Mesothelial cell of epicardium (in vitro differentiated cells): ENCODE results near the gene ELMOD3. TPM values are rescaled to one million over a fixed set of nuclear protein-coding genes. Genes with fewer than 3 reads are reported as not detected.
A peak's percentile ranks its signal among the peaks of the same experiment; 100 is the strongest.

Experiments used
- DNase-seq, 2 experiments: peaks; one replicate each; pipeline ENCODE4 v3.0.0; 2021; ENCODE audit warnings: low spot score in 2 of 2; ENCODE audit not compliant: unreplicated experiment in 2 of 2
- H3K27ac Mint-ChIP-seq: 2 replicates; pipeline ENCODE4 v1.8.0; 2021; ENCODE audit warnings: mixed read lengths
- H3K27me3 Mint-ChIP-seq: 2 replicates; pipeline ENCODE4 v1.8.0; 2021; ENCODE audit warnings: low read depth, mixed read lengths
- H3K36me3 Mint-ChIP-seq: 2 replicates; pipeline ENCODE4 v1.8.0; 2021; ENCODE audit warnings: mixed read lengths
- H3K4me1 Mint-ChIP-seq: 2 replicates; pipeline ENCODE4 v1.8.0; 2021; ENCODE audit warnings: mixed read lengths
- H3K4me3 Mint-ChIP-seq: 2 replicates; pipeline ENCODE4 v1.8.0; 2021; ENCODE audit warnings: mild to moderate bottlenecking, moderate library complexity, mixed read lengths
- H3K9me3 Mint-ChIP-seq: 2 replicates; pipeline ENCODE4 v1.8.0; 2021; ENCODE audit warnings: mixed read lengths
- CTCF ChIP-seq: fragments of 200-600 bp; sonication (generic); IDR thresholded peaks from one replicate; pipeline ENCODE4 v1.5.0; 2021; ENCODE audit warnings: antibody characterized with exemption; ENCODE audit not compliant: unreplicated experiment
- total RNA-seq: library from RNA; stranded (reverse); gene quantifications from 3 replicates; pipeline ENCODE4 v1.2.1, GENCODE V29; 2021

ELMOD3 gene
- total RNA-seq, 1 donor from 2014 or later = 24.5 TPM

GRCh38 chr2:85430752-85431569 lies 76.4 kb downstream of the ELMOD3 start:
- H3K27ac Mint-ChIP-seq = peak overlapping the region; percentile 16
- no peak for TF ChIP-seq CTCF
- no peaks in the 10 kb centered on the region for H3K9me3 Mint-ChIP-seq
- H3K27me3 Mint-ChIP-seq = no peaks in the 10 kb centered on the region
- peaks cover 17% of the 10 kb centered on the region for H3K4me1 Mint-ChIP-seq
- no peaks in the 10 kb centered on the region for H3K36me3 Mint-ChIP-seq
- no peak for DNase-seq
- no peak overlapping the region for H3K4me3 Mint-ChIP-seq

- H3K4me1 Mint-ChIP-seq = peaks cover 23% of the 10 kb centered on the region
- H3K27me3 Mint-ChIP-seq = no peaks in the 10 kb centered on the region
- no peak for TF ChIP-seq CTCF
- no peak overlapping the region for H3K4me3 Mint-ChIP-seq
- H3K27ac Mint-ChIP-seq = peak overlapping the region; percentile 16
- no peaks in the 10 kb centered on the region for H3K36me3 Mint-ChIP-seq
- H3K9me3 Mint-ChIP-seq = no peaks in the 10 kb centered on the region
- DNase-seq = no peak
Observed at GRCh38 chr2:85431570-85432205, 77.1 kb downstream of the ELMOD3 start.

GRCh38 chr2:85433511-85434089 lies 79.0 kb downstream of the ELMOD3 start:
- Mint-ChIP-seq H3K9me3 (no peaks in the 10 kb centered on the region), H3K36me3 (no peaks in the 10 kb centered on the region), H3K4me1 (peaks cover 37% of the 10 kb centered on the region), H3K27me3 (no peaks in the 10 kb centered on the region), H3K27ac (peak overlapping the region; percentile 21), H3K4me3 (no peak overlapping the region)
- no peak for TF ChIP-seq CTCF
- DNase-seq = no peak

GRCh38 chr2:85434696-85435095 lies 80.1 kb downstream of the ELMOD3 start:
- no peak for TF ChIP-seq CTCF
- no peaks in the 10 kb centered on the region for H3K9me3 Mint-ChIP-seq
- H3K4me1 Mint-ChIP-seq = peaks cover 42% of the 10 kb centered on the region
- H3K4me3 Mint-ChIP-seq = no peak overlapping the region
- peak overlapping the region; percentile 16 for H3K27ac Mint-ChIP-seq
- DNase-seq = no peak
- no peaks in the 10 kb centered on the region for H3K27me3 Mint-ChIP-seq
- no peaks in the 10 kb centered on the region for H3K36me3 Mint-ChIP-seq

GRCh38 chr2:85435220-85435958 lies 80.8 kb downstream of the ELMOD3 start:
- no peak for DNase-seq
- no peak overlapping the region for H3K27ac Mint-ChIP-seq
- H3K27me3 Mint-ChIP-seq = no peaks in the 10 kb centered on the region
- H3K36me3 Mint-ChIP-seq = no peaks in the 10 kb centered on the region
- no peak for TF ChIP-seq CTCF
- no peaks in the 10 kb centered on the region for H3K9me3 Mint-ChIP-seq
- peaks cover 42% of the 10 kb centered on the region for H3K4me1 Mint-ChIP-seq
- no peak overlapping the region for H3K4me3 Mint-ChIP-seq
